Adipocyte (in vitro differentiated cells): ENCODE measurements around the gene PROK1.

Source experiments
- DNase-seq: peaks from one replicate; pipeline ENCODE4 v3.0.0-alpha.2; 2015; ENCODE audit warnings: low read depth
- H3K27me3 ChIP-seq: replicated peaks from 2 replicates; pipeline ENCODE4 v1.7.0; 2013; ENCODE audit warnings: mild to moderate bottlenecking, low read length, moderate library complexity; ENCODE audit not compliant: control insufficient read depth, insufficient read depth
- H3K36me3 ChIP-seq: 2 replicates; pipeline ENCODE4 v1.7.0; 2013; ENCODE audit warnings: low read length, mild to moderate bottlenecking, moderate library complexity; ENCODE audit not compliant: control insufficient read depth, insufficient read depth, severe bottlenecking
- H3K4me1 ChIP-seq: 2 replicates; pipeline ENCODE4 v1.7.0; 2013; ENCODE audit warnings: mild to moderate bottlenecking, low read length, moderate library complexity; ENCODE audit not compliant: control insufficient read depth, insufficient read depth
- H3K4me3 ChIP-seq: 2 replicates; pipeline ENCODE4 v1.7.0; 2013; ENCODE audit warnings: mild to moderate bottlenecking, low read length, moderate library complexity
- H3K9ac ChIP-seq: 2 replicates; pipeline ENCODE4 v1.7.0; 2013; ENCODE audit warnings: mild to moderate bottlenecking, low read length, moderate library complexity
- H3K9me3 ChIP-seq: 2 replicates; pipeline ENCODE4 v1.7.0; 2013; ENCODE audit warnings: mild to moderate bottlenecking, low read length, moderate library complexity; ENCODE audit not compliant: control insufficient read depth

The PROK1 gene

DNA sequence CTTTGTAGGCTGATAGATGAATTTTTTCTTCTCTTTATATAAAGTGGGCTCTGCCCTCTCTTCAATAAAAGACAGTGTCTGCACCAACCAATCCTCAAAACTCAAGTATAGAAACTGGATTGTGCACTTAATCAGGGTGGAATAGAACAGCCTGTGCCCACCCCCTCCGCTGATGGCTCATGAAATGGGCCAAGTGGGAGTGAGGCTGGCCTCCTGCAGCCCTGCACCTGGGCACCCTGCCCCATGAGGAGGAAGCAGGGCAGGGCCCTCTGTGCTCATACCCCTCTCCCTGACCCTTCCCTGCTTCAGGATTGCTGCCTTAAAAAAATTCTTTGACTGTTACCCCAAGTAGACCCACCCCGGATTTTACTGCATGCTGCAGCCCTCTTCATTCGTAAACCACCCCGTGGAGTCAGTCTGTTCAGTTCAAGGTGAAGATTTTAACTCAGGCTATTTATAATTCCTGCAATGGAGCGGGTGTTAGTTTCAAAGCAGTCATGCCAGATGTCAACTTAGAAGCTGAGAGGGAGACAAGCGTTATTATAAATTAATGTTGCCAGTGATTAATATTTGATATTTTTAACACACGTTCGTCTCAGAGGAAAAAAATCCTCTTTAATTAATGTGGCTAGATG is 15.8 kb downstream of the PROK1 start:
- Histone ChIP-seq H3K4me3 (no peak overlapping the region), H3K9ac (no peak overlapping the region), H3K27me3 (no peaks in the 10 kb centered on the region), H3K9me3 (no peaks in the 10 kb centered on the region), H3K36me3 (no peaks in the 10 kb centered on the region), H3K4me1 (peaks cover 34% of the 10 kb centered on the region)
- DNase-seq, result no peak

DNA sequence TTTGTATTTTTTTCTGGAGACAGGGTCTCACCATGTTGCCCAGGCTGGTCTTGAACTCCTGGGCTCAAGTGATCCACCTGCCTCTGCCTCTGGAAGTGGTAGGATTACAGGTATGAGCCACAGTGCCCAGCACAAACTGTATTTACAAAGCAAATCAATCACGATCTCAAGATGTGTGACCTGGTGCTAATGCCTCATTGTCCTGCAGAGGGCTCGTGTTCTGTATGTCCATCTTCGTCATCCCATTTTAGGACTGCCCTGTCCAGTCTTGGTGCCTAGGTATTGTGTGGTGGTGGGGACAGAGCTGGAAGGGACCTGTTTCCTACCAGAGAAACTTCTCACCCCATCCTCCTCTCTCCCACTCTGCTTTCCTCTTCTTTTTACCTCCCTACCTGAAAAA is 20.2 kb downstream of the PROK1 start:
- H3K36me3 ChIP-seq, result no peaks in the 10 kb centered on the region
- H3K9me3 ChIP-seq, result no peaks in the 10 kb centered on the region
- peaks cover under 1% of the 10 kb centered on the region for H3K4me1 ChIP-seq

DNA sequence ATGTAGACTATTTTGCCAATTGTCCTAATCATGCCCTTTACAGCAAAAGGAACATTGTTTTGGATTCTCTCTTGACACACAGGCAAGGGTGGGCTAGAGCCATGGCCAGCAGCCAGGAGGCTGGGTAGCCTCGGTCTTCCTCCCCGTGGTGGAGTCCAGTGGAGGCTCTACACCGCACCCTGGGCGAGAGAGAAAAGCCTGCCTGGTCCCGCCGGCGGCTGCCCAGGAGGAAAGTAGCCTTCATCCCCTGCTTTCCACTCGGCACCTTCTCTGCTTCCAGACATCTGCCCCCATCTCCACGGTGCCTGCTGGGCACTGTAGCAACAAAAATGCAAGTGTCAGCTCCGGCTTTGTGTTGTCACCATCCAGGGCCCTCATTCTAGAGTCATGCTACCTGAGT is 21.6 kb downstream of the PROK1 start:
- Histone ChIP-seq H3K4me1 (peaks cover 13% of the 10 kb centered on the region), H3K36me3 (no peaks in the 10 kb centered on the region), H3K4me3 (no peak overlapping the region), H3K9me3 (no peaks in the 10 kb centered on the region), H3K27me3 (no peaks in the 10 kb centered on the region), H3K9ac (no peak overlapping the region)
- no peak for DNase-seq

More for the DNA sequence above, 20.2 kb downstream of the PROK1 start:
- Histone ChIP-seq H3K4me3 (no peak overlapping the region), H3K9ac (no peak overlapping the region), H3K27me3 (no peaks in the 10 kb centered on the region)
- no peak for DNase-seq

DNA sequence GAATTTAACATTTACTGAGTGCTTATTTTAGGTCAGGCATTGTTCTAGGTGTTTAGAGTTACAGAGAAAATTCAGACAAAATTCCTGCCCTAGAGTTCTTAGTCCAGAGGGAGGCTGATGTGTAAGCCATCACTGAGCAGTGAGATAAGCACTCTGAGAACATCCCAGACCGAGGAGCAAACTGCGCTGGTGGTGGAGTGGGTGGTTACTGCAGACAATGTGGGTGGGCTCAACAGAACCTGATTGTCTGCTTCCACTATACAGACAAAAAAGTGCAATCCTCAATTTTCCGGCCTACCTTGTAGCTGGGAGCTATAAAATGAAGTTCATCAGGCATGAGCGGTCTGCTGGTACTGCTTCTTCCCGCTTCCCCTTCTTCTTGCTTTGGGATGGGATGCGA is 23.5 kb downstream of the PROK1 start:
- DNase-seq, result no peak
- Histone ChIP-seq H3K27me3 (no peaks in the 10 kb centered on the region), H3K4me3 (no peak overlapping the region), H3K9me3 (no peaks in the 10 kb centered on the region), H3K9ac (no peak overlapping the region), H3K4me1 (peaks cover 15% of the 10 kb centered on the region), H3K36me3 (no peaks in the 10 kb centered on the region)

DNA sequence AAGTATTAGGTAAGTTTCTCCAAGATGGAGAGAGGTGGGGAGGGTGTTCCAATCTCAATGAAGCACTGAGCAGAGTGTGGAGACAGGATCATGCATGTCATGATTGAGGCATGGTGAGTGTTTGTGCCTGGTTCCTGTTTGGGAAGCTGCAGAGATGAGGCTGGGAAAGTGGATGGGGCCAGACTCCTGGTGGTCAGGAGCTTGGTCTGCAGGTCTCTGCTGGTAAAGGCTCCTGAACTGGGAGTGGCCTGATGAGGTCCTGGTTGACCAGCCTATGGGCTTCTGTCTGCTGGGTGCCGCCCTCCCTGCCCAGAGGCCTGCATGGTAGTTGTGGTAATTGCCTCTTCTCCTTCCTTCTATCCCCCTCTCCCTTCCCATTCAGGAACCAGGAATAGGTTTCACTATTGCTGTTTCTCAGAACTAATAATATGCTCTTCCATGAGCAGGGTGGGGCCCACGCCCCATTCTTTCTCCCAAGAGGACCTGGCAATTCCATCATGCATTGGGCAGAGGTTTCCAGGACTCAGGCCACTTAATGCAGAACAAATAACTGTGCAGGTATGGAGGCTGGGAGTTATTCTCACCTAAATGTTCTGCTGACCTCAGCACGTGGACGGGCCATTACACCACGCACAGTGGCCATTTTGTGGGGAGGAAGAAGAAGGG is 24.5 kb downstream of the PROK1 start:
- no peak overlapping the region for H3K9ac ChIP-seq
- no peaks in the 10 kb centered on the region for H3K27me3 ChIP-seq
- no peaks in the 10 kb centered on the region for H3K36me3 ChIP-seq
- no peak overlapping the region for H3K4me3 ChIP-seq
- H3K9me3 ChIP-seq, result no peaks in the 10 kb centered on the region
- no peak for DNase-seq
- H3K4me1 ChIP-seq, result peaks cover 23% of the 10 kb centered on the region

DNA sequence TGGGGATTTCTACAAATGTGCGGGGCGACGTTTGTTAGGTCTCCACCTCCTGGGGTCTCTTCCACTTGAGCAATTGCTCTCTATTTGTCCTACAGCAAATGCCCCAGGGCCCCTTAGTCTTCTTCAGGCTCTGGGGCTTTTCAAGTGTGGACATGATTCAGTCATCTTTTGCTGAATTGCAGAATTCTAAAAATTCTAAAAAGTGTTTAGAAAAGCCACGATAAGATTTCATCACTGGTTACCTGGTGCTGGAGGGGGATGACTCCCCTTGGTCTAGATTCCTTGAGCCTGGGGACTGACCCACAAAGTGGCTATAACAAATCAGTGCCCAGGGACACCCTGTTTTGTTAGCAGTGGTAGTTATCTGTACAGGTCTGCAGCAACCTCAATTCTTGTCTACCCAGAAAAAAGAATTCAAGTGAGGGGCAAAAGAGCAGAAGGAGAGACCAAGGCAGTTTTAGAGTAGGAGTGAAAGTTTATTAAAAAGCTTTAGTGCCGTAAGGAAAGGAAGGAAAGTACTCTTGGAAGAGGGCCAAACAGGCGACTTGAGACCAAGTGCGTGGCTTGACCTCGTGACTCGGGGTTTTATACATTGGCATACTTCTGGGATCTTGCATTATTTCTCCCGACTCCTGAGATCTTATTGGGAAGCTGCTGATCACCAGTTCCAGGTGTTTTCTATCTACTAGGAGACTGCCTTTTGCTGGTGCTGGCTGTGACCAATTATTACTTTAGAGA is 25.2 kb downstream of the PROK1 start:
- no peak for DNase-seq
- no peak overlapping the region for H3K4me3 ChIP-seq
- peaks cover 25% of the 10 kb centered on the region for H3K4me1 ChIP-seq

GRCh38 chr1:110477041-110477440 is 26.1 kb downstream of the PROK1 start:
- Histone ChIP-seq H3K27me3 (no peaks in the 10 kb centered on the region), H3K4me3 (no peak overlapping the region), H3K9ac (no peak overlapping the region), H3K36me3 (no peaks in the 10 kb centered on the region), H3K4me1 (peaks cover 33% of the 10 kb centered on the region), H3K9me3 (no peaks in the 10 kb centered on the region)
- DNase-seq, result peak; percentile 25

More for the DNA sequence above, 25.2 kb downstream of the PROK1 start:
- Histone ChIP-seq H3K9ac (no peak overlapping the region), H3K36me3 (no peaks in the 10 kb centered on the region), H3K9me3 (no peaks in the 10 kb centered on the region), H3K27me3 (no peaks in the 10 kb centered on the region)

- Histone ChIP-seq H3K4me1 (peaks cover 38% of the 10 kb centered on the region), H3K36me3 (no peaks in the 10 kb centered on the region), H3K9me3 (no peaks in the 10 kb centered on the region), H3K9ac (no peak overlapping the region), H3K4me3 (no peak overlapping the region), H3K27me3 (no peaks in the 10 kb centered on the region)
- DNase-seq, result no peak
Measured at GRCh38 chr1:110477445-110477957, 26.6 kb downstream of the PROK1 start.

DNA sequence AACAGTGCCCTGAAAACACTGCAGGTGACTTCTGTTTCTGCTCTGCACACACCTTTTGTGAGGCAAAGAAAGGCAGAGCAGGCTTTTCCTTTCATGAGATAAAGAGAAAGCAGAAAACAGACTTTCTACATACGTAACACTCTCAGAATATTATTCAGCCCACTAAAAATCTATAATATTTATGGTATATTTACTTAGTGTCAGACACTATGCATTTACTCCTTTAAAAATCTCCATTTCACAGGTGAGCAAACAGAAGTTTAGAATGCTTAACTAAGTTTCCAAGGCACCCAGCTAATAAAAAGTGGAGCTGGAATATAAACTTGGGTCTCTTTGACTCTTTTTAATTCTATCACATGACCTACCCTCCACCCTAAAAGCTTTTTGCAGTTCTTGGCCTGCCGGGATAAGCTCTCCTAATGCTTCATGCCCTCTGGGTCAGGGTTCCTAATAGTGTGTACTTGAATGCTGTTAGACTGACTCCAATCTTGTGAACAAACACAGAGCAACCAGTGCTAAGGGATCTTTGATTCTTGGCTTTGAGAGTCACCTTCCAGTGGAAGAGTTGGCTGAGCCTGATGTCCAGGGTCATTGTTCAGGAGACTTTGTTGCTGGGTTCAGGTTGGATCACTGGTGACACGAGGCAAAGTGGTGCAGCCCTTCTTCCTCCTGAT is 27.2 kb downstream of the PROK1 start:
- no peaks in the 10 kb centered on the region for H3K36me3 ChIP-seq
- no peak overlapping the region for H3K4me3 ChIP-seq
- DNase-seq, result no peak
- no peaks in the 10 kb centered on the region for H3K9me3 ChIP-seq
- no peak overlapping the region for H3K9ac ChIP-seq
- peaks cover 44% of the 10 kb centered on the region for H3K4me1 ChIP-seq
- H3K27me3 ChIP-seq, result no peaks in the 10 kb centered on the region

GRCh38 chr1:110478886-110479285 is 27.9 kb downstream of the PROK1 start:
- no peak overlapping the region for H3K4me3 ChIP-seq
- no peaks in the 10 kb centered on the region for H3K9me3 ChIP-seq
- H3K9ac ChIP-seq, result no peak overlapping the region
- H3K36me3 ChIP-seq, result no peaks in the 10 kb centered on the region
- H3K4me1 ChIP-seq, result peaks cover 46% of the 10 kb centered on the region
- H3K27me3 ChIP-seq, result no peaks in the 10 kb centered on the region
- DNase-seq, result no peak
